ENCODE results near the gene COL23A1. TPM values are rescaled to one million over a fixed set of nuclear protein-coding genes. Genes with fewer than 3 reads are reported as not detected.

The COL23A1 gene
- total and polyA plus RNA-seq, 2 donors (not counting 1 experiment from before 2014, with no cell fraction given) = not detected

DNA sequence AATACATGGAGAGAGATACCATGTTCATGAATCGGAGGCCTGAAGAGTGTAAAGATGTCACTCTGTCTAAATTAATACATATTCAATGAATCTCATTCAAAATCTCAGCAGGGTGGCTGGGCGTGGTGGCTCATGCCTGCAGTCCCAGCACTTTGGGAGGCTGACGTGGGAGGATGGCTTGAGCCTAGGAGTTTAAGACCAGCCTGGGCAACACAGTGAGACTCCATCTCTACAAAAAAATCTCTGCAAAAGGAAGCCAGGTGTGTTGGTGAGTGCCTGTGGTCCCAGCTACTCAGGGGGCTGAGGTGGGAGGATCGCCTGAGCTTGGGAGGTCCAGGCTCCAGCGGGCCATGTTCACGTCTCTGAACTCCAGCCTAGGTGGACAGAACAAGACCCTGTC lies 49.7 kb downstream of the COL23A1 start:
- TF ChIP-seq, protein P1, sequence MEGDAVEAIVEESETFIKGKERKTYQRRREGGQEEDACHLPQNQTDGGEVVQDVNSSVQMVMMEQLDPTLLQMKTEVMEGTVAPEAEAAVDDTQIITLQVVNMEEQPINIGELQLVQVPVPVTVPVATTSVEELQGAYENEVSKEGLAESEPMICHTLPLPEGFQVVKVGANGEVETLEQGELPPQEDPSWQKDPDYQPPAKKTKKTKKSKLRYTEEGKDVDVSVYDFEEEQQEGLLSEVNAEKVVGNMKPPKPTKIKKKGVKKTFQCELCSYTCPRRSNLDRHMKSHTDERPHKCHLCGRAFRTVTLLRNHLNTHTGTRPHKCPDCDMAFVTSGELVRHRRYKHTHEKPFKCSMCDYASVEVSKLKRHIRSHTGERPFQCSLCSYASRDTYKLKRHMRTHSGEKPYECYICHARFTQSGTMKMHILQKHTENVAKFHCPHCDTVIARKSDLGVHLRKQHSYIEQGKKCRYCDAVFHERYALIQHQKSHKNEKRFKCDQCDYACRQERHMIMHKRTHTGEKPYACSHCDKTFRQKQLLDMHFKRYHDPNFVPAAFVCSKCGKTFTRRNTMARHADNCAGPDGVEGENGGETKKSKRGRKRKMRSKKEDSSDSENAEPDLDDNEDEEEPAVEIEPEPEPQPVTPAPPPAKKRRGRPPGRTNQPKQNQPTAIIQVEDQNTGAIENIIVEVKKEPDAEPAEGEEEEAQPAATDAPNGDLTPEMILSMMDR (conservative IDR thresholded peaks at IDR 0.05 in 1 of 2, IDR thresholded peaks at IDR 0.05 in 1 of 2; ENCODE audit: low read depth in 1 of 2, low read length in 2 of 2) = no peak
- TF ChIP-seq EZH2 (IDR thresholded peaks at IDR 0.05; ENCODE audit: low read length, missing control alignments) = no peak
- H3K4me3 ChIP-seq (replicated peaks in 1 of 4; ENCODE audit: control extremely low read depth in 1 of 4, insufficient read depth in 1 of 4, low read depth in 3 of 4, low read length in 4 of 4) = no peak overlapping the region

DNA sequence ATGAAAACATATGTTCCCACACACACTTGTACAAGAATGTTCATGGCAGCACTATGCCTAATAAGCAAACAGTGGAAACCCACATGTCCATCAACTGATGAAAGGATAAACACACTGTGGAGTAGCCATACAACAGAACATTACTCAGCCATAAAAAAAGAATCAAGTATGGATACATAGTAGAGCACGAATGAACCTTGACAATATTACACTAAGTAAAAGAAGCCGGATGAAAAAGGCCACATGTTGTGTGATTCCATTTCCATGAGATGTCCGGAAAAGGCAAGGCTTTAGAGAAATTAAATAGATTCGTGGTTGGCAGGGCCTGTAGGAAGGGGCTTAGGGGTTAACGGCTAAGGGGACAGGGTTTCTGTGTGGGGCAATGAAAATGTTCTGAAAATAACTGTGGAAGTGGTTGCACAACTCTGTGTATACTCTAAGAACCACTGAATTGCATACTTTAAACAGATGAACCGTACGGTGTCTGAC lies 51.4 kb downstream of the COL23A1 start:
- no peaks in the 10 kb centered on the region for H3K79me2 ChIP-seq (ENCODE audit: control insufficient read depth, insufficient read depth, low read length)
- DNase-seq (ENCODE audit: low read depth in 2 of 2) = peak in 1 of 2 donors; percentile 42
- no peaks in the 10 kb centered on the region for H3K27me3 ChIP-seq (ENCODE audit: control insufficient read depth, insufficient read depth, low read length)
- H3K4me3 ChIP-seq (replicated peaks in 1 of 4; ENCODE audit: control extremely low read depth in 1 of 4, insufficient read depth in 1 of 4, low read depth in 3 of 4, low read length in 4 of 4) = no peak overlapping the region
- H4K20me1 ChIP-seq (ENCODE audit: control insufficient read depth, extremely low read depth, insufficient read depth, low read length) = no peaks in the 10 kb centered on the region
- no peaks in the 10 kb centered on the region for H3K4me1 ChIP-seq (ENCODE audit: control insufficient read depth, extremely low read depth, insufficient read depth, low read length)
- H3K36me3 ChIP-seq (ENCODE audit: control insufficient read depth, insufficient read depth, low read length) = no peaks in the 10 kb centered on the region
- H3K9me3 ChIP-seq (ENCODE audit: control insufficient read depth, insufficient read depth, low read depth, low read length) = no peaks in the 10 kb centered on the region
- no peak overlapping the region for H3K9ac ChIP-seq (ENCODE audit: insufficient read depth, low read length)
- TF ChIP-seq EZH2 (IDR thresholded peaks at IDR 0.05; ENCODE audit: low read length, missing control alignments) = no peak
- TF ChIP-seq, protein P1 (conservative IDR thresholded peaks at IDR 0.05 in 1 of 2, IDR thresholded peaks at IDR 0.05 in 1 of 2; ENCODE audit: low read depth in 1 of 2, low read length in 2 of 2) = no peak
- no peak overlapping the region for H3K27ac ChIP-seq (ENCODE audit: insufficient read depth, low read length)
- no peak overlapping the region for H2AFZ ChIP-seq (ENCODE audit: low read length)
- no peak overlapping the region for H3K4me2 ChIP-seq (ENCODE audit: extremely low read depth, insufficient read depth, low read length)

More for the DNA sequence above, 49.7 kb downstream of the COL23A1 start:
- Histone ChIP-seq H2AFZ (ENCODE audit: low read length) (no peak overlapping the region), H3K27me3 (ENCODE audit: control insufficient read depth, insufficient read depth, low read length) (no peaks in the 10 kb centered on the region), H4K20me1 (ENCODE audit: control insufficient read depth, extremely low read depth, insufficient read depth, low read length) (no peaks in the 10 kb centered on the region), H3K9me3 (ENCODE audit: control insufficient read depth, insufficient read depth, low read depth, low read length) (no peaks in the 10 kb centered on the region), H3K27ac (ENCODE audit: insufficient read depth, low read length) (no peak overlapping the region), H3K9ac (ENCODE audit: insufficient read depth, low read length) (no peak overlapping the region), H3K4me2 (ENCODE audit: extremely low read depth, insufficient read depth, low read length) (no peak overlapping the region), H3K4me1 (ENCODE audit: control insufficient read depth, extremely low read depth, insufficient read depth, low read length) (no peaks in the 10 kb centered on the region), H3K79me2 (ENCODE audit: control insufficient read depth, insufficient read depth, low read length) (no peaks in the 10 kb centered on the region), H3K36me3 (ENCODE audit: control insufficient read depth, insufficient read depth, low read length) (no peaks in the 10 kb centered on the region)
- no peak for DNase-seq (ENCODE audit: low read depth in 2 of 2)

DNA sequence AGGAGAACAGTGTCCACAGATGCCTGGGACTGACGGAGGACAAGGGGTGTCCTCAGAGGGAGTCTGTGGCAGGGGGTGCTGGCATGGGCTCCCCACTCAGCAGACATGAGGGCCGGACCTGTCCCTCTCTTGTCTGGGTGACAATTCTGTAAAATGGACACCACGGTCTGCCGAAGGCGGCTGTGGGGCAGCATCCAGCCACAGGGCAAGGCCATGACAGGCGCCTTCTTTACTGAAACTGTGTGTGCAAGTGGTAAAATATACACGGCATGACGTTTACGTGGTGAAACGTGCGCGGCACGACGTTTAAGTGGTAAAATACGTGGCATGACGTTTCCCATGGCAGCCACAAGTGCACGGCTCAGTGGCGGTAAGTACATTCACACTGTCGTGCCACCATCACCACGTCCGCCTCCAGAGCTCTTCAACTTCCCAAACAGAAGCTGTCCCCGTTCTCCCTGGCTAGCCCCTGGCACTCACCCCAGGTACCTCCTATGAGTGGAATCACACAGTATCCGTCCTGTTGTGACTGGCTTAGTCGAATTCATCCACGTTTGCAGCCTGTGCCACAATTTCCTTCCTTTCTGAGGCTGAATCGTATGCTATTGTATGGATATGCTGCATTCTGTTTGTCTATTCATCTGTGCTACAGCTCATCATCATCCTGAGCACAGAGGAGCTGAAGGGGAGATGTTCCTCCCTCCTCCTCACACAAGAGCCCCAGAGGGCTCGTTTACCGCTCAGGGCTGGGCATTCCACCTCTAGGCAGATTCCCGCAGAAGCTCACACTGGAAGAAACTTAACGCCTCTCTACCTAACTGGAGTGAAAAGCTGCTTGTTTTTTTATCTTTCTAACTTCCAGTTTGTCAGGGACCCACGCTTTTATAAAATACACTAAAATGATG lies 52.5 kb downstream of the COL23A1 start:
- no peaks in the 10 kb centered on the region for H3K9me3 ChIP-seq (ENCODE audit: control insufficient read depth, insufficient read depth, low read depth, low read length)
- H3K4me3 ChIP-seq (replicated peaks in 1 of 4; ENCODE audit: control extremely low read depth in 1 of 4, insufficient read depth in 1 of 4, low read depth in 3 of 4, low read length in 4 of 4) = no peak overlapping the region
- no peaks in the 10 kb centered on the region for H3K27me3 ChIP-seq (ENCODE audit: control insufficient read depth, insufficient read depth, low read length)
- H3K4me2 ChIP-seq (ENCODE audit: extremely low read depth, insufficient read depth, low read length) = no peak overlapping the region
- TF ChIP-seq, protein P1 (conservative IDR thresholded peaks at IDR 0.05 in 1 of 2, IDR thresholded peaks at IDR 0.05 in 1 of 2; ENCODE audit: low read depth in 1 of 2, low read length in 2 of 2) = no peak
- no peak for TF ChIP-seq EZH2 (IDR thresholded peaks at IDR 0.05; ENCODE audit: low read length, missing control alignments)
- no peaks in the 10 kb centered on the region for H3K79me2 ChIP-seq (ENCODE audit: control insufficient read depth, insufficient read depth, low read length)
- H4K20me1 ChIP-seq (ENCODE audit: control insufficient read depth, extremely low read depth, insufficient read depth, low read length) = no peaks in the 10 kb centered on the region
- H3K4me1 ChIP-seq (ENCODE audit: control insufficient read depth, extremely low read depth, insufficient read depth, low read length) = no peaks in the 10 kb centered on the region
- no peak for DNase-seq (ENCODE audit: low read depth in 2 of 2)
- no peaks in the 10 kb centered on the region for H3K36me3 ChIP-seq (ENCODE audit: control insufficient read depth, insufficient read depth, low read length)
- H3K9ac ChIP-seq (ENCODE audit: insufficient read depth, low read length) = no peak overlapping the region
- H3K27ac ChIP-seq (ENCODE audit: insufficient read depth, low read length) = no peak overlapping the region
- no peak overlapping the region for H2AFZ ChIP-seq (ENCODE audit: low read length)

Data from fibroblast of lung (primary cell).